HepG2 (cell line): ENCODE data around the gene FSCN2. TPM values are rescaled to one million over a fixed set of nuclear protein-coding genes. Genes with fewer than 3 reads are reported as not detected.

Experiments
- ATAC-seq: fragments of 200-7000 bp; cut with Tn5 transposase; 3 replicates; pipeline ENCODE4 v1.9.1; 2020; ENCODE audit warnings: mild to moderate bottlenecking, moderate library complexity
- BruUV-seq: library from RNA; stranded (reverse); fragments of 400-500 nt; replicated peaks from 2 replicates; lab custom pipeline; 2021; lab: Mats Ljungman, UMichigan
- CTCF ChIA-PET: fragments of 300-600 bp; formaldehyde crosslinking; extraction: SDS; loops from one replicate; lab custom pipeline; 2021; ENCODE audit warnings: low total read pairs, inconsistent platforms, low intra/inter-chr PET ratio; lab: Yijun Ruan, JAX
- POLR2A ChIA-PET: fragments of 350-600 bp; sonication (Branson Sonifier 250); formaldehyde crosslinking; loops from one replicate; lab custom pipeline; 2020; ENCODE audit warnings: antibody characterized with exemption, inconsistent platforms; lab: Yijun Ruan, JAX
- DNase-seq: peaks from one replicate; pipeline ENCODE4 v3.0.0-alpha.2; 2015; ENCODE audit warnings: low spot score
- FAIRE-seq: peaks from 3 replicates; lab custom pipeline; 2011; peaks lifted over from hg19 to GRCh38; lab: Jason Lieb, UNC
- H2AFZ ChIP-seq: one replicate; pipeline ENCODE4 v1.6.1; 2011; ENCODE audit warnings: low read length, inconsistent platforms
- H3K27ac ChIP-seq: fragments of 300-600 bp; 3 replicates; pipeline ENCODE4 v1.8.0; 2011; ENCODE audit warnings: mixed run types, mild to moderate bottlenecking, mixed read lengths, low read length, inconsistent platforms; ENCODE audit not compliant: insufficient read depth; ENCODE audit errors: extremely low read length
- H3K27me3 ChIP-seq, 2 experiments: fragments of 200-600 bp in 1 of 2; 2 replicates in 1 of 2; 3 replicates in 1 of 2; pipeline versions ENCODE4 v1.6.0 to v1.8.0; 2011; ENCODE audit warnings: low read length in 2 of 2, mild to moderate bottlenecking in 2 of 2, moderate library complexity in 2 of 2, inconsistent platforms in 1 of 2; ENCODE audit not compliant: insufficient read depth in 2 of 2, control insufficient read depth in 1 of 2
- H3K36me3 ChIP-seq, 2 experiments: fragments of 200-600 bp in 1 of 2; replicated peaks in 1 of 2; 2 replicates in 1 of 2; 3 replicates in 1 of 2; pipeline versions ENCODE4 v1.5.1 to v1.8.0; 2011; ENCODE audit warnings: low read length in 2 of 2, inconsistent platforms in 1 of 2; ENCODE audit not compliant: insufficient read depth in 2 of 2, control insufficient read depth in 1 of 2
- H3K4me1 ChIP-seq: 2 replicates; pipeline ENCODE4 v1.5.1; 2012; ENCODE audit warnings: low read length, inconsistent platforms; ENCODE audit not compliant: insufficient read depth
- H3K4me2 ChIP-seq: 2 replicates; pipeline ENCODE4 v1.6.0; 2011; ENCODE audit warnings: low read depth, low read length, inconsistent platforms
- H3K4me3 ChIP-seq, 3 experiments: fragments of 200-600 bp in 1 of 3; sonication (generic), shearing (Covaris generic) in 1 of 3; replicated peaks in 1 of 3; 2 replicates each; pipeline ENCODE4 v1.5.1; 2011 to 2016; ENCODE audit warnings: low read length in 3 of 3, inconsistent platforms in 2 of 3, low read depth in 2 of 3, mild to moderate bottlenecking in 2 of 3, control low read depth in 1 of 3, mixed read lengths in 1 of 3; ENCODE audit not compliant: insufficient read depth in 1 of 3
- H3K79me2 ChIP-seq: one replicate; pipeline ENCODE4 v1.6.1; 2011; ENCODE audit warnings: low read length, inconsistent platforms; ENCODE audit not compliant: insufficient read depth
- H3K9ac ChIP-seq: 2 replicates; pipeline ENCODE4 v1.6.0; 2011; ENCODE audit warnings: mild to moderate bottlenecking, low read depth, low read length, inconsistent platforms; ENCODE audit not compliant: insufficient read depth
- H3K9me3 ChIP-seq: 2 replicates; pipeline ENCODE4 v1.5.1; 2012; ENCODE audit warnings: mild to moderate bottlenecking, low read length
- H4K20me1 ChIP-seq: 2 replicates; pipeline ENCODE4 v1.6.0; 2011; ENCODE audit warnings: inconsistent platforms, mild to moderate bottlenecking, low read length, moderate library complexity; ENCODE audit not compliant: insufficient read depth
- DZIP1 ChIP-seq: sonication (generic); formaldehyde crosslinking; IDR thresholded peaks from 2 replicates; pipeline ENCODE4 v1.5.0; 2020; ENCODE audit warnings: mild to moderate bottlenecking, missing genetic modification reagents
- FOXM1 ChIP-seq: sonication (generic); formaldehyde crosslinking; IDR thresholded peaks from 2 replicates; pipeline ENCODE4 v1.5.0; 2020; ENCODE audit warnings: missing genetic modification reagents
- HES4 ChIP-seq: sonication (generic); formaldehyde crosslinking; IDR thresholded peaks from 2 replicates; pipeline ENCODE4 v1.9.0; 2021; ENCODE audit warnings: mild to moderate bottlenecking, missing genetic modification reagents, borderline replicate concordance
- MBNL3 ChIP-seq: fragments of 250-450 bp; sonication (Bioruptor Pico); conservative IDR thresholded peaks from 2 replicates; pipeline ENCODE4 v1.8.0; 2022; ENCODE audit warnings: mild to moderate bottlenecking, inconsistent platforms
- MEIS2 ChIP-seq: sonication (generic); formaldehyde crosslinking; IDR thresholded peaks from 2 replicates; pipeline ENCODE4 v1.9.0; 2021; ENCODE audit warnings: mild to moderate bottlenecking, missing genetic modification reagents
- NFKB2 ChIP-seq: sonication (generic); formaldehyde crosslinking; IDR thresholded peaks from 2 replicates; pipeline ENCODE4 v1.4.0; 2020; ENCODE audit warnings: missing genetic modification reagents, borderline replicate concordance
- NRL ChIP-seq: sonication (generic); formaldehyde crosslinking; IDR thresholded peaks from 2 replicates; pipeline ENCODE4 v1.5.0; 2020; ENCODE audit warnings: missing genetic modification reagents, mild to moderate bottlenecking, moderate library complexity, borderline replicate concordance
- RBM22 ChIP-seq: fragments of 200-400 bp; formaldehyde crosslinking; optimal IDR thresholded peaks from 2 replicates; pipeline ENCODE3; 2017; ENCODE audit warnings: mild to moderate bottlenecking, low read length, moderate library complexity
- SMARCE1 ChIP-seq: fragments of 450-650 bp; IDR thresholded peaks from 2 replicates; pipeline ENCODE4 v1.6.1; 2017; ENCODE audit warnings: borderline replicate concordance
- TAF1 ChIP-seq: sonication (generic); formaldehyde crosslinking; IDR thresholded peaks from 2 replicates; pipeline ENCODE4 v1.4.0; 2020; ENCODE audit warnings: missing genetic modification reagents
- TFDP1 ChIP-seq: IDR thresholded peaks from 2 replicates; pipeline ENCODE4 v1.6.1; 2016; ENCODE audit warnings: missing compliant biosample characterization, missing genetic modification reagents, borderline replicate concordance
- U2AF1 ChIP-seq: fragments of 200-400 bp; formaldehyde crosslinking; optimal IDR thresholded peaks from 2 replicates; pipeline ENCODE3; 2017; ENCODE audit warnings: mild to moderate bottlenecking, low read depth, low read length
- ZBTB26 ChIP-seq: IDR thresholded peaks from 2 replicates; pipeline ENCODE4 v1.6.1; 2016; ENCODE audit warnings: missing compliant biosample characterization, missing genetic modification reagents, borderline replicate concordance
- ZMYM3 ChIP-seq: sonication (generic); formaldehyde crosslinking; IDR thresholded peaks from 2 replicates; pipeline ENCODE4 v1.5.1; 2020; ENCODE audit warnings: mild to moderate bottlenecking, missing genetic modification reagents
- ZNF263 ChIP-seq: sonication (generic); formaldehyde crosslinking; IDR thresholded peaks from 2 replicates; pipeline ENCODE4 v1.4.0; 2020; ENCODE audit warnings: missing genetic modification reagents
- ZNF660 ChIP-seq: sonication (generic); formaldehyde crosslinking; IDR thresholded peaks from 2 replicates; pipeline ENCODE4 v1.5.1; 2020; ENCODE audit warnings: mild to moderate bottlenecking, low read depth, missing genetic modification reagents, borderline replicate concordance
- ZNF678 ChIP-seq: sonication (generic); formaldehyde crosslinking; IDR thresholded peaks from 2 replicates; pipeline ENCODE4 v1.4.0; 2020; ENCODE audit warnings: mild to moderate bottlenecking, missing genetic modification reagents
- ZNF740 ChIP-seq: sonication (generic); formaldehyde crosslinking; IDR thresholded peaks from 2 replicates; pipeline ENCODE4 v1.4.0; 2020; ENCODE audit warnings: missing genetic modification reagents
- ZSCAN21 ChIP-seq: sonication (generic); formaldehyde crosslinking; IDR thresholded peaks from 2 replicates; pipeline ENCODE4 v1.8.0; 2022; ENCODE audit warnings: mild to moderate bottlenecking, missing genetic modification reagents, moderate library complexity, borderline replicate concordance
- ZSCAN9 ChIP-seq: IDR thresholded peaks from 2 replicates; pipeline ENCODE4 v1.6.1; 2016; ENCODE audit warnings: borderline replicate concordance
- WGBS: methylation state at CpG from one replicate; pipeline ENCODE4 v1.1.6; 2017; ENCODE audit warnings: low lambda C conversion rate; 5-methylcytosine and 5-hydroxymethylcytosine counted together
- in situ Hi-C: cut with HindIII; loops from 2 replicates; pipeline ENCODE4 v1.10.0; 2017; ENCODE audit warnings: low pct_unique_long_range_greater_than_20kb; ENCODE audit not compliant: extremely low pct_ligation_motif_present
- intact Hi-C: fragments of 100-400 bp; cut with micrococcal nuclease; formaldehyde crosslinking; loops from one replicate; pipeline ENCODE4 v1.10.0; 2022; ENCODE audit not compliant: unreplicated experiment
- polyA plus RNA-seq, 8 experiments: library from polyadenylated mRNA; depleted of rRNA in 3 of 8; stranded (reverse) in 7 of 8; unstranded in 1 of 8; fragments of >200 nt; fragmentation: Illumina TruSeq in 4 of 8; extraction: Trizol in 4 of 8; gene quantifications; 2 replicates each; pipeline versions ENCODE4 v1.2.1 to v1.2.3, GENCODE V29; 2011 to 2016; ENCODE audit warnings: low read depth in 4 of 8, missing spikeins in 1 of 8, mixed read lengths in 1 of 8; ENCODE audit not compliant: insufficient read depth in 1 of 8
- total RNA-seq, 5 experiments: library from RNA; depleted of rRNA; stranded (reverse); fragments of >200 nt; fragmentation: Illumina TruSeq; extraction: Trizol; gene quantifications; 2 replicates each; pipeline ENCODE4 v1.2.3, GENCODE V29; 2016; ENCODE audit warnings: low read depth in 1 of 5

FSCN2 gene
- total and polyA plus RNA-seq, 2 of the 13 experiments (the other 11 are each of a cell fraction or from before 2014, with no cell fraction given): 0.09 TPM; not detected in 1

GRCh38 chr17:81515530-81516041, 12.6 kb upstream of the FSCN2 start:
- Histone ChIP-seq H3K4me1 (peaks cover 55% of the 10 kb centered on the region), H2AFZ (no peak overlapping the region), H3K36me3 (peaks cover 9 to 16% of the 10 kb centered on the region in 2 experiments), H3K4me3 (peak overlapping the region; percentile 54 to 88 (median 75)), H4K20me1 (peaks cover 18% of the 10 kb centered on the region), H3K9me3 (no peaks in the 10 kb centered on the region), H3K9ac (peak overlapping the region; percentile 99; the same call in 1 of the 2 replicates), H3K79me2 (peaks cover 20% of the 10 kb centered on the region), H3K27me3 (peaks cover 0 to 11% of the 10 kb centered on the region in 2 experiments; a peak in 3 of 5 replicates), H3K27ac (peak overlapping the region; percentile 43), H3K4me2 (peak overlapping the region; percentile 97)
- ChIA-PET POLR2A (interaction anchor here (0.5 to 4.3 kb wide), 7 partner anchors 8 to 277 kb away, joined by 3 to 27 read pairs (median 3); partner anchors contain the start of genes FAAP100, NDUFAF8 and TEPSIN), CTCF (no interaction called here)
- DNase-seq (no peak), ATAC-seq (no peak), FAIRE-seq (no peak)
- in situ Hi-C loops: no loop called here
- intact Hi-C loops: loop anchor here (10.0 kb wide), 1 partner anchor 121 kb away; the partner anchor contains the start of gene BAHCC1
- 62% methylated on average over 19 of the region's 19 CpGs for WGBS
- no TSS peak for BruUV-seq
- TF ChIP-seq ZMYM3 (CRISPR knock-in tag) (peak; percentile 48; the same call in 1 of the 2 replicates), NFKB2 (CRISPR knock-in tag) (peak; percentile 70; the same call in 1 of the 2 replicates), FOXM1 (CRISPR knock-in tag) (no peak), NRL (CRISPR knock-in tag) (no peak), ZNF740 (CRISPR knock-in tag) (no peak), ZNF678 (no peak), ZNF263 (CRISPR knock-in tag) (0 out of 2 replicates have a peak, but pooled peaks have one; percentile 12), HES4 (peak; percentile 47; the same call in 1 of the 2 replicates), MEIS2 (no peak), U2AF1 (peak; percentile 34), ZBTB26 (no peak), TFDP1 (CRISPR knock-in tag) (no peak), TAF1 (CRISPR knock-in tag) (peak; percentile 2; the same call in 1 of the 2 replicates), ZSCAN21 (no peak), ZSCAN9 (CRISPR knock-in tag) (no peak), DZIP1 (CRISPR knock-in tag) (0 out of 2 replicates have a peak, but pooled peaks have one; percentile 14), SMARCE1 (no peak), ZNF660 (CRISPR knock-in tag) (no peak), RBM22 (no peak), MBNL3 (no peak)
